Stomach (tissue), 9 donors: Measurements from ENCODE around the gene PRR23A. TPM values are rescaled to one million over a fixed set of nuclear protein-coding genes. Genes with fewer than 3 reads are reported as not detected.

Source experiments
- DNase-seq, 2 donors: peaks; one replicate each; pipeline versions ENCODE4 v3.0.0 to v3.0.0-alpha.2; 2013 to 2019
- H3K27ac ChIP-seq, 5 donors: fragments of 200-600 bp in 4 of 5; sonication (generic) in 4 of 5; one replicate each; pipeline ENCODE4 v1.5.1; 2013 to 2019; ENCODE audit warnings: mild to moderate bottlenecking in 1 of 5, moderate library complexity in 1 of 5
- H3K27me3 ChIP-seq, 3 donors: fragments of 200-600 bp; sonication (generic); one replicate each; pipeline ENCODE4 v1.5.1; 2017 to 2019; ENCODE audit warnings: mixed run types in 1 of 3
- H3K36me3 ChIP-seq, 4 donors: fragments of 200-600 bp; sonication (generic); 1 replicate in 3 of 4; 2 replicates in 1 of 4; pipeline ENCODE4 v1.5.1; 2016 to 2019
- H3K4me1 ChIP-seq, 4 donors: fragments of 200-600 bp; sonication (generic); one replicate each; pipeline ENCODE4 v1.5.1; 2016 to 2019
- H3K4me3 ChIP-seq, 4 donors: fragments of 200-600 bp; sonication (generic) in 3 of 4; one replicate each; pipeline ENCODE4 v1.5.1; 2016 to 2019; ENCODE audit warnings: mild to moderate bottlenecking in 1 of 4
- H3K9me3 ChIP-seq, 4 donors: fragments of 200-600 bp; sonication (generic); one replicate each; pipeline ENCODE4 v1.5.1; 2016 to 2019
- EP300 ChIP-seq: sonication (generic); formaldehyde crosslinking; IDR thresholded peaks from one replicate; pipeline ENCODE4 v1.6.1; 2017; ENCODE audit warnings: antibody characterized with exemption
- POLR2A ChIP-seq, 4 donors: fragments of 450-650 bp; IDR thresholded peaks; one replicate each; pipeline ENCODE4 v1.6.1; 2016; ENCODE audit warnings: antibody characterized with exemption in 4 of 4, control low read depth in 2 of 4, mild to moderate bottlenecking in 1 of 4, moderate library complexity in 1 of 4
- POLR2AphosphoS5 ChIP-seq, 3 donors: sonication (generic); formaldehyde crosslinking; IDR thresholded peaks; one replicate each; pipeline ENCODE4 v1.6.1; 2016; ENCODE audit warnings: antibody characterized with exemption in 3 of 3
- WGBS, 5 donors: extraction: QIAGEN DNeasy Blood & Tissue Kit in 3 of 5; methylation state at CpG; one replicate each; pipeline versions ENCODE4 v1.1.5 to v1.1.7; 2013 to 2018; 5-methylcytosine and 5-hydroxymethylcytosine counted together
- intact Hi-C: fragments of 100-400 bp; cut with DNase I; formaldehyde crosslinking; loops from one replicate; pipeline ENCODE4 v1.15.1; 2023; ENCODE audit warnings: low total_unique reads
- polyA plus RNA-seq, 3 donors: library from polyadenylated mRNA; stranded (reverse); fragments of 200-250 nt; gene quantifications; one replicate each; pipeline ENCODE4 v1.2.3, GENCODE V29; 2013
- total RNA-seq, 5 donors: library from RNA; depleted of rRNA; stranded (reverse); fragments of >200 nt; gene quantifications; one replicate each; pipeline versions ENCODE4 v1.1.0 to v1.2.3, GENCODE V29; 2014 to 2016
- TF ChIP-seq, protein P1 (sequence below), 7 experiments: fragments of 450-650 bp in 4 of 7; fragments of 200-600 bp in 3 of 7; sonication (generic) in 3 of 7; IDR thresholded peaks; one replicate each; pipeline ENCODE4 v1.5.1; 2016 to 2019; ENCODE audit warnings: antibody characterized with exemption in 7 of 7, control low read depth in 2 of 7, mild to moderate bottlenecking in 1 of 7
- donor health status: healthy with polysubstance abuse.
- donor health status: Bipolar disorder and iron deficiency.
- donor health status: healthy.

The PRR23A gene
- total and polyA plus RNA-seq, 8 donors = not detected

DNA sequence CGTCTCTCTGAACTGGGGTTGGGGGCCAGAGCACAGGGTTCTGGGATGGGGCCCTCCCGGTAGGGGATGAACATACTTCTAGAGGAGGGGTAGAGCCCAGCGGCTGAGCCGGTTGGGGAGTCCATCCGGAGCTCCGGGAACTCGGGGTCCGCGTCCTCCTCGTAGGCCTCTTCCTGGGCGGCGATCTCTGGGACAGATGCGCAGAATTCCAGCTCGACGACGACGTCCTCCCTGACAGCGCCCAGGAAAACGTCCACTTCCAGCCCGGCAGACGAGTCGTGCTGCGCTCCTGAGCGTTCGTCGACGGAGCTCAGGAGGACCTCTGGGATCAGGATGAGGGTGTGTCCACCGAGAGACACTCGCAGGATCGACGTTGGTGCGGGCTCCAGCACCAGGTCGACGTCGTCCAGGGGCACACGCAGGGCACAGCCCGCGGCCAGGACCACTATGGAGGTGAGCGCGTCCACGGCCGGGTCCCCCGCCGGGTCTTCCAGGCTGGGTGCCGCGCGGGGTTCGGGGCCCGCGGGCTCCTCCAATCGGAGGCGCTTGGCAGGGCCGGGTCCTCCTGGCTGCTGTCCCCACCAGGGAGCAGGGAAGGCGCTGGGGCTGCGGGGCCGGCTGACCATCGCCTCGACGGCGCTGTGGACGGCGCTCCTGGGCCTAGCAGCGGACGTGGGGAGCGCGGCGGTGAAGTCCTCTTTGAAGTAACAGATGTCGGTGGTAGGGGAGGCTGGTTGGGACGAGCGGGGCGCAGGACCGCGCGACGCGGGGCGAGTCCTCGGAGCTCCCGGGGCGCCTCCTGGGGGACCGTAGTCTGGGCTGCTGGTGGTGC, 14.2 kb upstream of the PRR23A start:
- no peak for DNase-seq
- no peaks in the 10 kb centered on the region for H3K36me3 ChIP-seq
- H3K4me3 ChIP-seq = no peak overlapping the region
- no peaks in the 10 kb centered on the region for H3K4me1 ChIP-seq
- no peak overlapping the region for H3K27ac ChIP-seq
- TF ChIP-seq, protein P1, sequence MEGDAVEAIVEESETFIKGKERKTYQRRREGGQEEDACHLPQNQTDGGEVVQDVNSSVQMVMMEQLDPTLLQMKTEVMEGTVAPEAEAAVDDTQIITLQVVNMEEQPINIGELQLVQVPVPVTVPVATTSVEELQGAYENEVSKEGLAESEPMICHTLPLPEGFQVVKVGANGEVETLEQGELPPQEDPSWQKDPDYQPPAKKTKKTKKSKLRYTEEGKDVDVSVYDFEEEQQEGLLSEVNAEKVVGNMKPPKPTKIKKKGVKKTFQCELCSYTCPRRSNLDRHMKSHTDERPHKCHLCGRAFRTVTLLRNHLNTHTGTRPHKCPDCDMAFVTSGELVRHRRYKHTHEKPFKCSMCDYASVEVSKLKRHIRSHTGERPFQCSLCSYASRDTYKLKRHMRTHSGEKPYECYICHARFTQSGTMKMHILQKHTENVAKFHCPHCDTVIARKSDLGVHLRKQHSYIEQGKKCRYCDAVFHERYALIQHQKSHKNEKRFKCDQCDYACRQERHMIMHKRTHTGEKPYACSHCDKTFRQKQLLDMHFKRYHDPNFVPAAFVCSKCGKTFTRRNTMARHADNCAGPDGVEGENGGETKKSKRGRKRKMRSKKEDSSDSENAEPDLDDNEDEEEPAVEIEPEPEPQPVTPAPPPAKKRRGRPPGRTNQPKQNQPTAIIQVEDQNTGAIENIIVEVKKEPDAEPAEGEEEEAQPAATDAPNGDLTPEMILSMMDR (IDR thresholded peaks at IDR 0.05) = no peak
- TF ChIP-seq POLR2A (IDR thresholded peaks at IDR 0.05) = no peak
- TF ChIP-seq POLR2AphosphoS5 (IDR thresholded peaks at IDR 0.05) = no peak
- no peak for TF ChIP-seq EP300
- H3K9me3 ChIP-seq = peaks cover 12 to 24% (median 19%) of the 10 kb centered on the region in 4 donors
- H3K27me3 ChIP-seq = peaks cover 0 to 14% (median 0%) of the 10 kb centered on the region in 3 donors
- intact Hi-C loops = no loop called here
- 59 to 69% (median 60%) methylated on average over 29 to 81 of the region's 81 CpGs for WGBS, 5 donors

DNA sequence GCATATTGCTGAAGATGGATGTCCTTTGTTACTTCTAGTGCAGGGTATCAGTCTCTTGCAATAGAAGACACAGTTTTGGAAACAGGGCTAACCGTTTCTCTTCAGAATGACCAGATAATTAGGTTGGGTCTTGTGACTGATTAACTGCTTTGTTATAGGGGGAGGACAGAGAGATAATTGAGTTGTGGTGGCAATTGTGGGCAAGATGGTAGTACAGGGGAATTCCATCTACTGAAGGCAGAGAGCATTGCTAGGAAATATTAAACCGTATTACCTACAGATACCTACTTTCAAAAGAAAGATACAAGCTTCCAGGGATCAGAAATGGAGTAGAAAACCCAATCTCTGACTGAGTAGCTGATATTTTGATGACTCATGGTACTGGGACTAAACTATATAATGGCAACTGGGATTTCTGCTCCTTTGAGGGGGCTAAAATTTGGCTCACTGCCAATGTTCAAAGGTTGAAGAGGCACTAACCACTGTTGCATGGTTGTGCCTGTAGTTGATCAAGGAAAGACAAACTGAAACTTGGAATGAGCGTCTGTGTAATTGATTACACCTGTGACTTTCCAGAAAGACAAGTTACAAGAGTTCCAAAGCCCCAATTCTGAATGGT, 10.5 kb upstream of the PRR23A start:
- H3K4me1 ChIP-seq = no peaks in the 10 kb centered on the region
- DNase-seq = no peak
- peaks cover 0 to 14% (median 0%) of the 10 kb centered on the region in 3 donors for H3K27me3 ChIP-seq
- H3K4me3 ChIP-seq = no peak overlapping the region
- TF ChIP-seq POLR2AphosphoS5 (IDR thresholded peaks at IDR 0.05) (no peak), POLR2A (IDR thresholded peaks at IDR 0.05) (no peak), EP300 (no peak)
- TF ChIP-seq, protein P1 (IDR thresholded peaks at IDR 0.05) = no peak
- no peaks in the 10 kb centered on the region for H3K36me3 ChIP-seq
- no peak overlapping the region for H3K27ac ChIP-seq
- peaks cover 12 to 24% (median 22%) of the 10 kb centered on the region in 4 donors for H3K9me3 ChIP-seq
- intact Hi-C loops = no loop called here
- WGBS, 5 donors = 60 to 68% (median 65%) methylated on average over 3 of the region's 3 CpGs

- no peak overlapping the region for H3K27ac ChIP-seq
- WGBS, 5 donors = 81 to 94% (median 87%) methylated on average over 38 to 45 of the region's 45 CpGs
- DNase-seq = no peak
- H3K4me3 ChIP-seq = no peak overlapping the region
- peaks cover 0 to 8% (median 0%) of the 10 kb centered on the region in 3 donors for H3K27me3 ChIP-seq
- H3K9me3 ChIP-seq = peaks cover 3 to 31% (median 28%) of the 10 kb centered on the region in 4 donors
- TF ChIP-seq, protein P1 (IDR thresholded peaks at IDR 0.05) = no peak
- no peak for TF ChIP-seq EP300
- TF ChIP-seq POLR2A (IDR thresholded peaks at IDR 0.05) = no peak
- TF ChIP-seq POLR2AphosphoS5 (IDR thresholded peaks at IDR 0.05) = no peak
- H3K36me3 ChIP-seq = no peaks in the 10 kb centered on the region
- no peaks in the 10 kb centered on the region for H3K4me1 ChIP-seq
- intact Hi-C loops = no loop called here
Observed at GRCh38 chr3:139005356-139005993, 593 bp downstream of the PRR23A start.

GRCh38 chr3:138995706-138996105, 10.4 kb downstream of the PRR23A start:
- no peak for DNase-seq
- H3K36me3 ChIP-seq = no peaks in the 10 kb centered on the region
- peaks cover 0 to 11% (median 2%) of the 10 kb centered on the region in 4 donors for H3K9me3 ChIP-seq
- intact Hi-C loops = no loop called here
- H3K27me3 ChIP-seq = no peaks in the 10 kb centered on the region
- no peak overlapping the region for H3K4me3 ChIP-seq
- H3K27ac ChIP-seq = no peak overlapping the region
- TF ChIP-seq, protein P1 (IDR thresholded peaks at IDR 0.05) = no peak
- TF ChIP-seq POLR2A (IDR thresholded peaks at IDR 0.05) = no peak
- no peak for TF ChIP-seq POLR2AphosphoS5 (IDR thresholded peaks at IDR 0.05)
- TF ChIP-seq EP300 = no peak
- 71 to 93% (median 84%) methylated on average over 1 of the region's 1 CpG for WGBS, 5 donors
- no peaks in the 10 kb centered on the region for H3K4me1 ChIP-seq
